GM19023 (cell line): Measurements from ENCODE around the gene MOB2.

Experiments used
- ATAC-seq: cut with Tn5 transposase; IDR thresholded peaks from one replicate; pipeline ENCODE4 v1.9.1; 2021; ENCODE audit warnings: mild to moderate bottlenecking, moderate library complexity; ENCODE audit not compliant: unreplicated experiment

MOB2 gene, protein sequence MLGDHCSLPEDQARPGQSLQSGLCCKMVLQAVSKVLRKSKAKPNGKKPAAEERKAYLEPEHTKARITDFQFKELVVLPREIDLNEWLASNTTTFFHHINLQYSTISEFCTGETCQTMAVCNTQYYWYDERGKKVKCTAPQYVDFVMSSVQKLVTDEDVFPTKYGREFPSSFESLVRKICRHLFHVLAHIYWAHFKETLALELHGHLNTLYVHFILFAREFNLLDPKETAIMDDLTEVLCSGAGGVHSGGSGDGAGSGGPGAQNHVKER

DNA sequence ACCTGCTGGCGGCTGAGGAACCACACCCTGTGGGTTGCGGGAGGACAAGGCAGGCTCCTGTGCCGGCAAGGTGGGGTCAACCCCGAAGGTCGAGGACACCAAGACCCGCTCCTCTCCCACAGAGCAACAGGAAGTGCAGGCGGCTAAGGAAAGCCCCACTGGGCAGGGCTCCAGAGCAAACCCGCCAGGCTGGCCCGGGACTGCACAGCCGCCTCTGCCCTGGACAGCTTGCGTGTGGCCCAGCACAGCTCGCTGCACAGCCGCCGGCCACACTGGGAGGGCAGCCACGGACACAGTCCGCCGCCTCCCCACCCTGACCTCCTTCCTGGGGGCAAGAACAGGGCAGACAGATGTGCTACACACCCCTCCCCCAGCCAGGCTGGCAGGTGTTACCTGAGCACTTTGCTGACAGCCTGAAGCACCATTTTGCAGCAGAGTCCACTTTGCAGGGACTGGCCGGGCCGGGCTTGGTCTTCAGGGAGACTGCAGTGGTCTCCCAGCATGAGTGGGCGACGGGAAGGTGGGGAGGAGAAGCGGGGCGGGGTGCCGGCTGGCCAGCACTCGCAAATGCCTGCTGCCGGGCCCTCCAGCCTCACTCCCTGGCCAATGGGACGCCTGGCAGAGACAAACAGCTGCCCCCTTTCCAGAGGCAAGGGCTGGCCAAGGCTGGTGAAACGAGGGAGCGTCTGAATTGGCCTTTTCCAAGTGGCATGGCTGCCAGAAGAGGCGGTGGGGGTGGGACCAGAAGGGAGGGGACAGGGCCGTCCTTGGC, at the start of gene MOB2:
Gene MOB2, minus strand, starts transcription at position 726 of the 772 bp plus-strand sequence. Its CDS starts 223 bp downstream, at position 503.
- ATAC-seq: no peak

DNA sequence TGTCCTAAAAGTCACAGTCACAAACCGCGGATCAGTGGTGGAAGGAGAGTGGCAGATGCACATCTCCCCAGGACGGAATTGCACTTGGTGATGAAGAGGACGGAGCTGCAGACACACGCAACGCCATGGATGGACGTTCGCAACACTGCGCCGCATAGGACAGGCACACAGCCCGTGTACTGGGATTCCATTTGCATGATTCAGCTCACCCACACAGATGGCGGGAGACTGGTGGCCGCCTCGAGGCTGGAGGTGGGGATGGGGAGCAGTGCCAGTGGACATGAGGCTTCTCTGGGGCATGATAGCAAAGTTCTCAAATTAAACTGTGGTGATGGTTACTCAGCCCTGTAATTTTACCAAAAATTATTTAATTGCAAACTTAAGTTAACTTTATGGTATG, 48.1 kb upstream of the MOB2 start:
- ATAC-seq: no peak

DNA sequence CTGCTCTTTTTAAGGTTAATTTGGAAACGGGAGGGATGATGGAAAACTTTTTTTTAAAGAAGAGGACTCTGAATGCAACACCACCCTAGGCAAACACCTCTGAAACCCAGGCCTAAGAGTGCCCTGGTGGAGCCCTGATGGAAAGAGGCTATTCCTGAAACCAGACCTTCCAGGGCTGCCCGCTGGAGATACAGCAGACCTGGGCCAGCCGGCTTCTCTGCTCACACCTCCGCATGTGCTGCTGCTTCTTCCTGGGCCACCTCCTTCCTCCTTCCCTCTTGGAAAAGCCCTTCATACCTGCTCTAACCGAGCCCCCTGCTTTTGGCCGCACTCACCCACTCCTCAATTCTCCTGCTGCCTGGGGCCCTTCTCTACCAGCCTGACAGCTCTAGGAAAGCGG, 47.6 kb upstream of the MOB2 start:
- no peak for ATAC-seq

DNA sequence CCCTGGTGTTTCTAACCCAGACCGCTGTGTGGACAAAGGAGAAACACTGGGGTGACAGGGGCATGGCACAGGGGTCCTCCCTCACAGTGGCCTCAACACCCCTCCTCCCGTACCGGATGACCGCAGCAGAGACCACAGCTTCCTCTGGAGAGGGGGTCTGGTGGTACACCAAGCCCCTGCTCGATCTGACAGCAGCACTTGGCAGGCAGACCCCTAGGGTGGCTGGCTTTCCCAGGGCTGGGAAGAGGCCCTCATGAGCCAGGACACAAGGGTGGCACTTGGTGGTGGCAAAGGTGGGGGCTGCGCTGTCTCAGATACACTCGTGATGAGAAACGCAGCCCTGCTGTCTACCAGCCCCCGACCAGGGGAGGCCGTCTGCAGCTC, 46.8 kb upstream of the MOB2 start:
- no peak for ATAC-seq

DNA sequence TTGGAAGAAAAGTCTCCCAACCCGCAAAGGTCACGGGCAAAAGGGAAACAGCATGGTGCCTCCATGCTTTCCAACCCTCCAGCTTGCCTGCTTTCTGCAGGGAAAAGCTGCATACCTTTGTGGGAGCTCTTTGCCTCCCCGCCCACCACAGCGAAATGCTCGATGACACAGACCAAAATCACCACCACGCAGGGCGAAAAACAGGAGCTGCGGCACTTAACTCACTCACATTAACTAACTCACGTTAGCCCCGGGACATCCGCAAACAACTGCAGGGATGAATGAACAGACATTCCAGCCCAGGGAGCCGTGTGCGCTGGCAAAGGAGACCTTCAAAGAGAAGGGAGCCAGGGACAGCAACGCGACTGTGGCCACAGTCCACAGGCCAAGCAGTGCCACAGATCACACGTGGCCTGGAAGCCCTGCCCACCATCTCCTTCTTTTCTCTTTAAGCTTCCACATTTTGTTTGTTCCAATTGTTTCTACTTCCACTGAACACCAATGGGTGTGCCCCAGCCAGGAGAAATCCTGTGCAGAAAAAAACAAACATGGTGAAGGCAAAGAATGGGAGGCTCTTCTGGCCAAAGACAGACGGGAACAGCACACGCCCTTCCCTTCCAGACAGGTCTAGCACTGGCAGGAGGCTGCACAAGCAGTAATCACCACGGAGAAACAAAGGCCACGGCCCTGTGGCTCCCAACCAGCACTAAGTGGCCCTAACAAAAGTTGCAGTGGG, 46.2 kb upstream of the MOB2 start:
- no peak for ATAC-seq

DNA sequence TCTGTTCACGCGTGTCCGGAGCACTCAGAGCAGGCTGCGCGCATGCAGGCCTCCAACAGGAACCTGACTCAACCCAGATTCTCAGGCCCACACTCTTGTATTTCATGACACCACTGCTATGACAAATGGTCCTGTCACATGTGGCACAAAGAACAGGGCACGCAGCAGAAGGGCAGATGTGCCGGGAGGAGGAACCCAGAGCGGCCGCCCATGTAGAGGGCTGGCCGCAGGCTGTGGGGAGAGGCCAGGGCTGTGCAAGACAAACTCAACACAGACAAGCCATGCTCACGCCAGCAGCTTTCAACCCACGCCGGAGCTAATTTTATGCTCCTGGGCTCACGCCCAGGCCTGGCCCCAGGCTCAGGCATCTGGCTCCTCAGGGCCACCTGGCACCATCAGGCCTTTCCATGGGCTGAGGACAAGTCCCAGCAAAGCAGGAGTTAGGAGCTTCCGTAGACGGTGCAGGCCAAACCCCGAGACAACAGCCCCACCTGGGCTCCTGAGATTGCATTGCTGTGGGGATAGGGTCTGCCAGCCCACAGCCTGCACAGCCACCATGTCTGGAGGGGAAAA, 45.5 kb upstream of the MOB2 start:
- ATAC-seq: no peak

DNA sequence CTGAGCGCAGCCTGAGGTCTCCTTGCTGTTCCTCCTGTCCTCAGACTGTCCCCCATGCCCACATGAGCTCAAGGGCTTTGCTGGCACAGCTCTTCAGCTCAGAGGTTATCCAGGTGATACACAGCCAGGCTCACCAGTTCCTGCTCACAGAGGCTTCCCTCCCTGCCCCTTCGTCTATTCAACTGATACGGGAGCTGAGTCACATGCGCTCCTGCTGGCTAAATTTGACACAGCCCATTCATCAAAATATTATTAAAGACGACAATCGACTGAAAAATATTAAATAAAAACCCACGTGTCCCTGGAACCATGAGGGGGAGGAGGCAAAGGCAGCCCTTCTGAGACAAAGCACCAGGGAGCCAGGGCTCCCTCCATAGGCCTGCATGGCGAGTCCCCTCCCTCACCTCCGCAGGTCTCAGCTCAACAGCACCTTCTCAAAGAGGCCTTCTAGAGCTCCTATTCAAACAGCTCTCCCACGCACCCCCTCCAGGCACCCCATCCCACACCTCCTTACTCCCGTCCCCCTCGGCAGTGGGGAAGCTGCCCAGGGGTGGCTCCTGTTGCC, 45.0 kb upstream of the MOB2 start:
- no peak for ATAC-seq

DNA sequence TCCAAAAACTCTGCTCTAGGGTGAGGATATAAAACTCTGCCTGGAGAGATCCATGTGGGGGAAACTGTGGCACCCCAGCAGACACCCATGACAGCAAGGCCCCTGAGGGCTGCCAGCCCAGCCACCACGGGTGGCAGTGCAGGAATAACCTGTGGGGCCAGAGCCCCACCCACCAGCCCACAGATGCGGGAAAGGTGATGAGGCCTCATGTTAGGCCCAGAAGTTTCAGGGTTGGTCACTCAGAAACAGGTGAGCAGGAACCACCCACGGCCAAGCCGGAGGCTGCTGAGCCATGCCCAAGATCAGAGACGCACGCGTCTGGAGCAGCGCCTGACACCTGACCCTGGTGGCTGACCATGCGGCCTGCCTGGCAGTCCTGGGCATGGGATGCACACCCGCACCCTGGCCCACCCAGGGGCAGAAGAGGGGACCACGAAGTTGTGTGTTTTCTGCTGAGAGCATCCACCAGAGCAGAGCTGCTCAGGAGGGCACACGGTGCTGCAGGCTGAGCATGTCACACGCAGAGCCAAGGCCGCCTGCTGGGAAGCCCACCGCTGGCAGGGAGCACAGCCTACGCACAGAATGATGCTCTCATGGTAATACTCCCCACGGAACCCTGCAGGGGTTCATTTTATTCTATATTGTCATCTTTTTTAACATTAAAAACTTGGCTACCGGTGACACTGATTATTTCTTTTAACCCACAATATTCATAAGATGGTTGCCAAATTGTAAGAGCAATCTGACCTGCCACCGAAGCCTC, 44.3 kb upstream of the MOB2 start:
- no peak for ATAC-seq

DNA sequence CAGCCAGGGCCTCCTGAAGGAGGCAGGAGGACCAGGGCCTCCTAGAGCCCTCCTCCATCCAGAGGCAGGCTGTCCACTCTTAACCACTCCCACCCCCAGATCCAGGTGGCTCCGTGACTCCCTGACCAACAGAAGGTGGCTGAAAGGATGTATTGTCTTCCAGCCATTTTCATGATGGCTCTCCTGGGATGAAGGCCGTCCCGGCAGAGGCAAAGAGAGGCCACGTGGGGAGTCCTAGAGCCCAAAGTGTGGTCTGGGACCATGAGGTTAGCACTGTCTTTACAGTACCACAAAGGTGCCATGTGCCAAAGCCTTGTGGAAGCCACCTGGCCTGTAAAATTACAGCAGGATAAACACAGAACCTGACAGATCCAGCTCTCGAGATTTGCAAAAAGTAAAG, 43.2 kb upstream of the MOB2 start:
- no peak for ATAC-seq

DNA sequence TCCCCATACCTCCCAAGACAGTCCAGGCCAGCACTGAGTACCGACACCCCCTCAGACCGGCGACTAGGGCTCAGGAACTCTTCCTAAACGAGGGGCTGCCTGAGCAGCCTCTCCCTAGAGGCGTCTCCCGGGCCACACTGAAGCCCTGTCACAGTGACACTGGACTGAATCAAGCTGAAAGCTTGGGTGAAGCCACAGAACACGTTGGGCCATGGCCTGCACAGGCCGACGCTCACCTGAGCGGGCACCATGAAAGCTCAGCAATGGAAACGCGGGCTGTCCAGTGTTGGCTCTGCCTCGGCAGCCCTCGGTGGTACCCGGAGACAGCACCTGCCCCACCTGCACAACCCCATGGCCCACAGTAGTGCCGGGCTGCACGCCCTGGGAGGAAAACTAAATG, 42.7 kb upstream of the MOB2 start:
- no peak for ATAC-seq

DNA sequence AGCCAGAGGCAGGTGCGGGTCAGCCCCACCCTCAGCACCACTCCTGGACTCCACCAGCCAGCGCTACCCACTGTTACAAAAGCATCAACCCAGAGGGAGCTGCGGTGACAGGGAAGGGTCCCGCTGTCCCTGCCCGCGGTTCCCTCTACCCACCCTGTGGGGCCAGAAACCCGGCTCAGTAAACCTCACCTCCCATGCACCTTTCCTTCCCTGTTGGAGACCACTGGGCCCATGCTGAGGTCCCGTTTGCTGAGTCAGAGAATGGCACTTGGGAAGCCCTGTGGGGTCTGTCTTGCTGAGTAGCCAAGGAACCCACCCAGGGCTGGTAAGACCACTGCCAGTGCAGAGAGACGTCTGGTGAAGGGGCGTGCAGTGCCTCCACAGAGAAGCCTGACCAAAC, 42.1 kb upstream of the MOB2 start:
- no peak for ATAC-seq

DNA sequence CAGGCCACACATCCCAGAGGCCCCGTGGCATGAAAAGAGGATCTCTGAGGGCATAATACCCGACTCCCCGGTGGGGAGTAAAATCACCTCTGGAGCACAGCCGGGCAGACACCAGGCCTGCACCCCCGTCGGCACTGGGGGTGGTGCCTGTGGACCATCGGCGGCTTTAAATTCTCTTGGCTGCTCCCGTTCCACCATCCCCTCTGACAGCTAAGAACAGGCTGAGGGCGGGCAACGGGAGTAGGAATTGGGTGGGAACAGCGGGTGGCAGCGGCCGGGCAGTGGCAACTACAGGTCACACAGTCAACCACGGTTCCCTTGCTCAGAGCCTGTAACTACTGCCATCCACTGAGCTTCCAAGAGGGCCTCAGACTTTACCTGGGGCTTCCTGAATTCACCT, 40.2 kb upstream of the MOB2 start:
- no peak for ATAC-seq

DNA sequence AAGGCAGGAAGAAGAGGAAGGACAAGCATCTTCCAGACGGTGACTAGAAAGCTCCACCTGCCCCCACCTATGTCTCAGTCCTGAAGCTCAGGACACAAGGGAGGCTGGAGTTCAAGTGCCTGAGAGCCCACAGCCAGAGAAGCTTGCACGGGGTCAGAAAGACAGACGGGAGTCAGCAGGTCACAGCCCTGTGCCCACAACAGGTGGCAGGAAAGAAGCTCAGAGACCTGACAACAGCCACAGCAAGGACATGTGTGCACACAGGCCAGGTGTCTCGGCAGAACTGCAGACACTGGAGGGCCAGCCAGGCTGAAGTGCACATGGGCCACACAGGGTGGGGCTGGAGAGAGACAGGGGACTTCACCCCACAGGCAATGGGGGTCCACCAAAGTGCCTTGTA, 37.2 kb upstream of the MOB2 start:
- no peak for ATAC-seq

DNA sequence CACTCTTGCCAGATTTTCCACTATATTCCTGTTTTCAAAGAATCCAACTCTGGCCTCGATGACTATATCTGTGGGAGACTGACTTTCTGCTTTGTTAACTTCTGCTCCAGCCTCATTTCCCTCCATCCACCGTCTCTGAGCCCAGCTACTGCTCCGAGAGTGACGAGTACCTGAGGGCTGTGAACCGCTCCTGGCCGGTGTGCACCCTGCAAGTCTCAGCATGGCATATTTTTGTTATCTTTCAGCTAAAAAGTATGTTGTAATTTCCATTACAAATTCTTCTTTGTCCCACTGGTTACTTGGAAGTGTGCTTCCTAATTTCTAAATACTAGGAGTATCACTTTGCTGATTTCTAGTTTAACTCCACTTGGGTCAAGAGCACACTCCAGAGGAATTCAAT, 36.5 kb upstream of the MOB2 start:
- no peak for ATAC-seq

DNA sequence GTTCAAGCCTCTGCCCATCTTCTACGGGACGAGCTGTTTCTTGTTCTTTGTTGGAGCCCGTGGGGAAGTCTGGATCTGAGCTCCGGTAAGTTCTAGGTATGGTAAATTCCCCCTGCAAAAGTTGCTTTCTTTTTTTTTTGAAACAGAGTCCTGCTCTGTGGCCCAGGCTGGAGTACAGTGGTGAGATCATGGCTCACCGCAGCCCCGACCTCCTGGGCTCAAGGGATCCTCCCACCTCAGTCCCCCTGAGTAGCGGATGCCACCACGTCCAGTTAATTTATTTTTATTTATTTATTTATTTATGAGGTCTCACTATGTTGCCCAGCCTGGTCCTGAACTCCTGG, 35.5 kb upstream of the MOB2 start:
- peak; percentile 44 for ATAC-seq

DNA sequence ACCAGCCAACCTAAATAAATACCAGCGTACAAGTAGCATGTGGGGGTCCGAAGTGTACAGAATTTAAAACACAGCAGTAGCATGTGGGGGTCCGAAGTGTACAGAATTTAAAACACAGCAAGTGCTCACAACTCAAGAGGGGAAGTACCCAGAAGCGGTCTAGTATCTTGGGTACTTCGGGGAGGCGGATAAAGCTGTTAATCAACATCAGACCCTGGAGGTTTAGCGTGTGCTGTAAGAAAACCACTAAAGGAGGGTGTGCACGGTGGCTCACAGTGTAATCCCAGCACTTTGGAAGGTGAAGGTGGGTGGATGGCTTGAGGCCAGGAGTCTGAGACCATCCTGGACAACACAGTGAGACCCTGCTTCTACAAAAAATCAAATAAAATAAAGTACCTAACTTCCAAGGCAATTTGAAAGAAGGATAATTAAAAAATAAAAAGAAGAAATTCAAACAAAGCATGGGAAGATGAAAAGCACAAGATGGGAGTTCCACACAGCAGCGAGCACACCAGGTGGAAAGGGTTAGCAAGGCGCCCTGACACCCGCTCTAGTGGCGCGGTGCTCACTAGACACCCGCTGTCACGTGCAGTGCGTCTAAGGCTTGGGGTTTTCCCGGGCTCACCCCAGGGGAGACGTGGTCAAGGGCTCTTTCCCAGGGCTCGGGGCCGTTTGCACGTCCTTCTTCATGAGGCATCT, 35.0 kb upstream of the MOB2 start:
- peak; percentile 91 for ATAC-seq

DNA sequence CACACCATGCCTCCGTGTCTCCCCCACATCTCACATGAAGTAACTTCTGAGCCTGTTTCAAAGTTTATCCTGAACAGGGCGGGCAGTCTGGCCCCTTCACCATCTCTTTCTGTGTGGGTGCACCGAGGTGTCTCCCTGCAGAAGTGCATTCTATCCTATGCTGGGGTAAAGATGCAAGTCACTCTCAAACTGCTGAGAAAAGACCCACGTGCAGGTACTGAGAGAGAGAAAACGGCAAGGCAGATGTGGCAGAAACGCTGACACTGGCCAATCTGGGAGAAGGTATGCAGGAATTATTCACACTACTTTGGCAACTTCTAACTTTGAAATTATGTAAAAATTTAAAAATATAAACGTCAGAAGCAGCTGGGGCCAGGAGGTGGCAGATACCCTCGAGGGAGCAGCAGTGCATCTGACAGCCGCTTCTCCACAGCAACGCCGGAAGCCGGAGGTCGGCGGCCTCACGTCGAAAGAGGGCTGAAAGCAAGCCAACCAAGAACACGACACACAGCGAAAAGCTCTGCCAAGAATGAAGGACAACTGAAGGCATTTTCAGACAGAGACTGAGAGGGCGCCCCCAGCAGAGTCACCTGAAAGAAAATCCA, 34.2 kb upstream of the MOB2 start:
- no peak for ATAC-seq

DNA sequence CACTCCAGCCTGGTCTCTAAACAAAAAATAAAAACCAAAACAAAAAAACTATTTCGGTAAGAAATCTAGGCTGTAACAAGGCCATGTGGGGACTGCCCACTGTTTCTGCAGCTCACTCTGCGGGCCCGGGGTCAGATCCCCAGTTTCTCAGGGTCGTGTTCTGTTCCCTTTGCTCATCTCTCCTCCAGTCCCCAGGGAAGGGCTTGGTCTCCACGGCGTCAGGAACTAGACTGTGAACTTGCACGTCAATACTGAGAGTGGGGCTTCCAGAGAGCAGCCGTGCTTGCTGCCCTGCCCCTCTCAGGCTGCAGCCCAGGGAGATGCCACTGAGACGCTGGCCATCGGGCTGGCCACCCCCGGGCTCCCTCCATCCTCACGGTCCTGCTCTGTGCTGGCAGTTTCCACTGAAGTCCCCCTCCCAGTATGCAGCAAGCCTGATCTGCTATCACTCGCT, 33.7 kb upstream of the MOB2 start:
- no peak for ATAC-seq
